Mesothelial cell of epicardium (in vitro differentiated cells): ENCODE measurements around the gene TMEFF1. TPM values are rescaled to one million over a fixed set of nuclear protein-coding genes. Genes with fewer than 3 reads are reported as not detected.
"Not testable (repeated sequence)": the region's sequence is repeated elsewhere in the genome, so short reads cannot be mapped to it uniquely, and the experiment has no call there.

ENCODE experiments used
- DNase-seq, 2 experiments: peaks; one replicate each; pipeline ENCODE4 v3.0.0; 2021; ENCODE audit warnings: low spot score in 2 of 2; ENCODE audit not compliant: unreplicated experiment in 2 of 2
- H3K27ac Mint-ChIP-seq: 2 replicates; pipeline ENCODE4 v1.8.0; 2021; ENCODE audit warnings: mixed read lengths
- H3K27me3 Mint-ChIP-seq: 2 replicates; pipeline ENCODE4 v1.8.0; 2021; ENCODE audit warnings: low read depth, mixed read lengths
- H3K36me3 Mint-ChIP-seq: 2 replicates; pipeline ENCODE4 v1.8.0; 2021; ENCODE audit warnings: mixed read lengths
- H3K4me1 Mint-ChIP-seq: 2 replicates; pipeline ENCODE4 v1.8.0; 2021; ENCODE audit warnings: mixed read lengths
- H3K4me3 Mint-ChIP-seq: 2 replicates; pipeline ENCODE4 v1.8.0; 2021; ENCODE audit warnings: mild to moderate bottlenecking, moderate library complexity, mixed read lengths
- H3K9me3 Mint-ChIP-seq: 2 replicates; pipeline ENCODE4 v1.8.0; 2021; ENCODE audit warnings: mixed read lengths
- CTCF ChIP-seq: fragments of 200-600 bp; sonication (generic); IDR thresholded peaks from one replicate; pipeline ENCODE4 v1.5.0; 2021; ENCODE audit warnings: antibody characterized with exemption; ENCODE audit not compliant: unreplicated experiment
- total RNA-seq: library from RNA; stranded (reverse); gene quantifications from 3 replicates; pipeline ENCODE4 v1.2.1, GENCODE V29; 2021

Gene TMEFF1
- total RNA-seq, 1 donor from 2014 or later, result 25.5 TPM

- Mint-ChIP-seq H3K27ac (peak overlapping the region; percentile 91), H3K9me3 (no peaks in the 10 kb centered on the region), H3K36me3 (peaks cover 6% of the 10 kb centered on the region), H3K4me1 (peaks cover 16% of the 10 kb centered on the region), H3K4me3 (no peak overlapping the region), H3K27me3 (no peaks in the 10 kb centered on the region)
- DNase-seq, result no peak
- no peak for TF ChIP-seq CTCF
Measured at GRCh38 chr9:100515578-100516494, 42.9 kb downstream of the TMEFF1 start.

GRCh38 chr9:100521282-100521681, 48.3 kb downstream of the TMEFF1 start:
- Mint-ChIP-seq H3K4me1 (peaks cover 7% of the 10 kb centered on the region), H3K27me3 (no peaks in the 10 kb centered on the region), H3K27ac (no peak overlapping the region), H3K9me3 (peaks cover 2% of the 10 kb centered on the region), H3K4me3 (no peak overlapping the region), H3K36me3 (peaks cover 21% of the 10 kb centered on the region)
- TF ChIP-seq CTCF, result no peak
- no peak for DNase-seq

- H3K9me3 Mint-ChIP-seq, result peaks cover 11% of the 10 kb centered on the region
- no peaks in the 10 kb centered on the region for H3K4me1 Mint-ChIP-seq
- no peaks in the 10 kb centered on the region for H3K27me3 Mint-ChIP-seq
- H3K4me3 Mint-ChIP-seq, result no peak overlapping the region
- no peak for DNase-seq
- H3K36me3 Mint-ChIP-seq, result peaks cover 28% of the 10 kb centered on the region
- no peak for TF ChIP-seq CTCF
- no peak overlapping the region for H3K27ac Mint-ChIP-seq
Measured at GRCh38 chr9:100525563-100525962, 52.6 kb downstream of the TMEFF1 start.

- not testable (repeated sequence) for H3K27ac Mint-ChIP-seq, H3K27me3 Mint-ChIP-seq, H3K4me3 Mint-ChIP-seq, H3K4me1 Mint-ChIP-seq, DNase-seq
- Mint-ChIP-seq H3K36me3 (peaks cover 28% of the 10 kb centered on the region), H3K9me3 (peaks cover 11% of the 10 kb centered on the region)
Measured at GRCh38 chr9:100527180-100527794, 54.3 kb downstream of the TMEFF1 start.

GRCh38 chr9:100534401-100534800, 61.5 kb downstream of the TMEFF1 start:
- DNase-seq, result no peak
- Mint-ChIP-seq H3K4me1 (no peaks in the 10 kb centered on the region), H3K27ac (no peak overlapping the region), H3K27me3 (no peaks in the 10 kb centered on the region), H3K36me3 (peaks cover 9% of the 10 kb centered on the region), H3K9me3 (peaks cover 4% of the 10 kb centered on the region), H3K4me3 (no peak overlapping the region)
- TF ChIP-seq CTCF, result no peak

GRCh38 chr9:100540327-100540726, 67.4 kb downstream of the TMEFF1 start:
- peaks cover 54% of the 10 kb centered on the region for H3K36me3 Mint-ChIP-seq
- H3K9me3 Mint-ChIP-seq, result peaks cover 31% of the 10 kb centered on the region
- no peak for TF ChIP-seq CTCF
- no peaks in the 10 kb centered on the region for H3K4me1 Mint-ChIP-seq
- no peaks in the 10 kb centered on the region for H3K27me3 Mint-ChIP-seq
- DNase-seq, result no peak
- H3K27ac Mint-ChIP-seq, result no peak overlapping the region
- no peak overlapping the region for H3K4me3 Mint-ChIP-seq
